Stimulated activated CD4-positive, alpha-beta T cell treated with anti-CD3 and anti-CD28 coated beads, Interleukin-12 subunit alpha, Interleukin-12 subunit beta, amount 100 ng/mL, for 4 hours (primary cell): ENCODE measurements around the gene CBX8.

Source experiments
- DNase-seq: peaks from one replicate; pipeline ENCODE4 v3.0.0-alpha.2; 2020

CBX8 gene

GRCh38 chr17:79748295-79749099 lies 48.4 kb downstream of the CBX8 start:
- DNase-seq = no peak

- no peak for DNase-seq
Measured at GRCh38 chr17:79747508-79748294, 49.2 kb downstream of the CBX8 start.

- DNase-seq = no peak
Measured at GRCh38 chr17:79746889-79747507, 49.9 kb downstream of the CBX8 start.

- no peak for DNase-seq
Measured at GRCh38 chr17:79745641-79746105, 51.2 kb downstream of the CBX8 start.

- DNase-seq = no peak
Measured at GRCh38 chr17:79743614-79744013, 53.3 kb downstream of the CBX8 start.

GRCh38 chr17:79742951-79743476 lies 53.9 kb downstream of the CBX8 start:
- DNase-seq = no peak

GRCh38 chr17:79742589-79742918 lies 54.3 kb downstream of the CBX8 start:
- DNase-seq = no peak
